HCEC 1CT (cell line): ENCODE data around the gene CSTF1.
A peak's percentile ranks its signal among the peaks of the same experiment; 100 is the strongest.
"Not testable (repeated sequence)": the region's sequence is repeated elsewhere in the genome, so short reads cannot be mapped to it uniquely, and the experiment has no call there.

Experiments used
- DNase-seq: peaks from one replicate; pipeline ENCODE4 v3.0.0-alpha.2; 2017

The CSTF1 gene

GRCh38 chr20:56371977-56372376, 20.5 kb upstream of the CSTF1 start:
- DNase-seq, result no peak

GRCh38 chr20:56372850-56373249, 19.6 kb upstream of the CSTF1 start:
- no peak for DNase-seq

GRCh38 chr20:56373942-56374341, 18.5 kb upstream of the CSTF1 start:
- peak; percentile 97 for DNase-seq

- DNase-seq, result no peak
These were observed 16.1 kb upstream of the CSTF1 start for GRCh38 chr20:56376331-56376730.

- DNase-seq, result no peak
These were observed 14.1 kb upstream of the CSTF1 start for GRCh38 chr20:56378386-56378785.

GRCh38 chr20:56380375-56380774, 12.1 kb upstream of the CSTF1 start:
- no peak for DNase-seq

GRCh38 chr20:56381501-56381900, 10.9 kb upstream of the CSTF1 start:
- DNase-seq, result no peak

GRCh38 chr20:56382696-56383095, 9.7 kb upstream of the CSTF1 start:
- DNase-seq, result no peak

GRCh38 chr20:56383334-56383733, 9.1 kb upstream of the CSTF1 start:
- no peak for DNase-seq

- no peak for DNase-seq
These were observed 7.3 kb upstream of the CSTF1 start for GRCh38 chr20:56385130-56385529.

- no peak for DNase-seq
These were observed 6.2 kb upstream of the CSTF1 start for GRCh38 chr20:56386219-56386618.

GRCh38 chr20:56388882-56389281, 3.6 kb upstream of the CSTF1 start:
- DNase-seq, result no peak

GRCh38 chr20:56389807-56390206, 2.6 kb upstream of the CSTF1 start:
- no peak for DNase-seq

- DNase-seq, result not testable (repeated sequence)
These were observed 2.0 kb upstream of the CSTF1 start for GRCh38 chr20:56390396-56390795.

GRCh38 chr20:56391037-56391436, 1.4 kb upstream of the CSTF1 start:
- DNase-seq, result no peak

GRCh38 chr20:56391596-56392131, 781 bp upstream of the CSTF1 start:
- DNase-seq, result no peak

- DNase-seq, result no peak
These were observed 537 bp downstream of the CSTF1 start for GRCh38 chr20:56392881-56393482.

- no peak for DNase-seq
These were observed 1.2 kb downstream of the CSTF1 start for GRCh38 chr20:56393653-56394052.

- no peak for DNase-seq
These were observed 2.7 kb downstream of the CSTF1 start for GRCh38 chr20:56395166-56395565.

GRCh38 chr20:56400001-56400640, 7.7 kb downstream of the CSTF1 start:
- peak; percentile 53 for DNase-seq

- no peak for DNase-seq
These were observed 11.0 kb downstream of the CSTF1 start for GRCh38 chr20:56403465-56403864.

GRCh38 chr20:56405356-56405755, 12.9 kb downstream of the CSTF1 start:
- DNase-seq, result peak; percentile 18

- no peak for DNase-seq
These were observed 14.5 kb downstream of the CSTF1 start for GRCh38 chr20:56406910-56407309.

GRCh38 chr20:56409521-56409920, 17.1 kb downstream of the CSTF1 start:
- peak; percentile 67 for DNase-seq

- DNase-seq, result no peak
These were observed 17.5 kb downstream of the CSTF1 start for GRCh38 chr20:56409956-56410355.
